ENCODE measurements around the gene SNRPB. TPM values are rescaled to one million over a fixed set of nuclear protein-coding genes. Genes with fewer than 3 reads are reported as not detected.

Gene SNRPB
- total RNA-seq, 1 experiment from 2014 or later, result 967 TPM

DNA sequence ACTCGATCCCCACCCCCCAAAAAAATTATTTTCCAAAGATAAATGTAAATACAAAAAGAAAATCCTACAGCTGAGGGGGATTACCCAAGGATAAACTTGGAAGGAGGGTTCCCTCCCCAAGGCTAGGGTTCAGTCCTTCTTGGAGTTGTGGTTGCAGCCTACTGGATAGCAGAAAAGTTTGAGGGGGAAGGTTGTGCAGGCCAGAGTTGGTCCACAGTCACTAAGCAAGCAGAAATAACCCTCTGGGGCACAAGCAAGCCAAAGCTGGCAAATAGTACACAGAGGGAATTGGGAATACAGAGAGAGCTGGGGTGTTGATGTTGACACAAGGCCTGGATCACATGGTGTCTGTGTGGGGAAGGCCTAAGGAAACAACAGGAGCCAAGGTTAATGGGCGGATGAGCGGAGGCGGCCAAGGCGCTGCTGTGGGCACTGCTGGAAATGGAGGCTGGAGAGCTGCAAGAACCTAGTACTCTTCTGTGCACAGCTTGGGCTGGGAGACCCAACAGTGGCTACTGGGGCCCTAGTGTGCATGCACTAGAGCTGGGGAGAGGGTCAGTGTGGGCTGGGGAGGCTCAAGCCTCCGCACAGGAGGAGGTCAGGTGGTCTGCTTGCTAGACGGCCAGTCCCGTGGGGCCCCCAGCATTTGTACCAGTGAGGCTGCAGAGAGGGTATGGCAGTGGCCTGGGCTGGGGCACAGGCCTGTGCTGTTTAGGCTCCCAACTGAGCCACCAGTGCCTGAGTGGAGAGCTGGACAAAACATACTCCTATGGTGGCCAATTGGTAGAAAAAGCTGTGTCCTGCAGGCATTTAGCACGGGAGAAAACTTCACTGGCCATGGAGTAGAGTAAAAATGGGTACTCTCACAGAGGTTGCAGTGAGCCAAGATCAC is 5.5 kb upstream of the SNRPB start:
- no peak for DNase-seq (ENCODE audit: low read depth)

DNA sequence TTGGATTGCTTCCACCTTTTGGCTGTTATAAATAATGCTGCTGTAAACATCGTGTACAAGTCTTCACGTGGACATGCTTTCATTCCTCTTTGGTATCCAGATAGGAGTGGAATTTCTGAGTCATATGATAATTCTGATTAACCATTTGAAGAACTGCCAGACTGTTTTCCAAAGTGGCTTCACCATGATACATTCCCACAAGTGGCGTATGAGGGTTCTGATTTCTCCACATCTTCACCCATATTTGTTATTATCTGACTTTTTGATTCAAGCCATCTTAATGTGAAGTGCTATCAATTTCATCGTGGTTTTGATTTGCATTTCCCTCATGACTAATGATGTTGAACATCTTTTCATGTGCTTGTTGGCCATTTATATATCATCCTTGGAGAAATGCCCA is 2.9 kb upstream of the SNRPB start:
- peak; percentile 20 for DNase-seq (ENCODE audit: low read depth)

DNA sequence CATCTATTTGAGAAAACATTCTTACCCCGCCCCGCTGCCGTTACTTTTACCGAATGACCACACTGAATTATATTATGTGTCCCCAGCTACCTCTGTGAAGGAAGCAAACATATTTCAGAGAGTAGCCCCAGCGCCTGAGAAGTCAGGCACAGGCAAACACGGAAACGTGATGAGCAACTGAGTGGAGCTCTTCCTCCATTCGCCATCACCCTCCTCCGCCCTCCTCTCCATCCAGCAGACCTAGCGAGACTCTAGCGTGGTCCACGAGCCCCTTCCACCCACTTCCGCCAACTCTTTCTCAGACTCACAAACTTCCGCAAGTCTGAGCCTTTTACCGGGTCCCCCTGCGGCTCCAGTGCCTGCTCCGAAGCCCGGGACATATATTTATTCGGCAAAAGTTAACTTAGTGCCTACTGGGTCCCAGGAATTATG is 582 bp downstream of the SNRPB start:
- peak; percentile 68 for DNase-seq (ENCODE audit: low read depth)

DNA sequence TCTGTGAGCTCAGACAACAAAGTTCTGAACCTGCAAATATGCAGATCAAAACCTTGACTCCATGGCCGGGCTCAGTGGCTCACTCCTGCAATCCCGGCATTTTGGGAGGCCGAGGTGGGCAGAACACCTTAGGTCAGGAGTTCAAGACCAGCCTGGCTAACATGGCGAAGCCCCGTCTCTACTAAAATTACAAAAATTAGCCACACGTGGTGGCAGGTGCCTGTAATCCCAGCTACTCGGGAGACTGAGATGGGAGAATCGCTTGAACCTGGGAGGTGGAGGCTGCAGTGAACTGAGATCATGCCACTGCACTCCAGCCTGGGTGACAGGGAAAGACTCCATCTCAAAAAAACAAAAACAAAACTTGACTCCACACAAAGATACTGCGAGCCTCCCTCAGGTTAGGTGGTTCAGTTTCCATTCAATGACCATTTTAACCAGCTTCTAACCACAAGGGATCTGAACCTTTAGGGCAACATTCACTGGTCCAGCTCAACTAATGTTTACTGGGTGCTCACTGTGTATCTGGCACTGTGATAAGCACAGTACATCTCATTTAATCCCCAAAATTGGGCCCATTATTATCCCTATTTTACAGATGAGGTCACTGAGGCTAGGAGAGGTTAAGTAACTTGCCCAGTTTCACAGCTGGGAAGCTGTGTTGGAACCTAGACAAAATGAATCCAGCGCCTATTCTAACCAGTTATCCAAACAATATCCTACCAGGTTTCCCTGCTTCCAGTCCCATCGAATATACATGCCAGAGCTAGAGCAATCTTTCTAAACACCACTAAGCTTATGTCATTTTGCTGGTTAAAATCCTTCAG is 1.8 kb downstream of the SNRPB start:
- no peak for DNase-seq (ENCODE audit: low read depth)

DNA sequence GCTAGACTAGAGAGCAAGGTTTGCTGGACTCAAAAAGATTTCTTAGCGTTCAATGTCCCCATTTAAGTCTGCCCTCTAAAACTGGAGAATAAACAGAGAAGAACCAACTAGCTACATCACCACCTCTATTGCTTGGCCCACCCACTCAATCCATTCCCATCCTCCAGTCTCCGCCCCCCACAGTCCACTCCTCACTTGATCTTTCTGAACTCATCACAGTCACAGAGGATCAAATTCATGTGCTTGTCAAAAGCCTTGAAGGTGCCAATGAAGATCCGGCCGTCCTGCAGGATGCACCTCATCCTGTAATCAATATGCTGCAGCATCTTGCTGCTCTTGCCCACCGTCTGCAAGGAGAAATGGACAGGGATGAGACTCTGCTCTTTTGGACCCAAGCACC is 3.2 kb downstream of the SNRPB start:
- DNase-seq (ENCODE audit: low read depth), result no peak

DNA sequence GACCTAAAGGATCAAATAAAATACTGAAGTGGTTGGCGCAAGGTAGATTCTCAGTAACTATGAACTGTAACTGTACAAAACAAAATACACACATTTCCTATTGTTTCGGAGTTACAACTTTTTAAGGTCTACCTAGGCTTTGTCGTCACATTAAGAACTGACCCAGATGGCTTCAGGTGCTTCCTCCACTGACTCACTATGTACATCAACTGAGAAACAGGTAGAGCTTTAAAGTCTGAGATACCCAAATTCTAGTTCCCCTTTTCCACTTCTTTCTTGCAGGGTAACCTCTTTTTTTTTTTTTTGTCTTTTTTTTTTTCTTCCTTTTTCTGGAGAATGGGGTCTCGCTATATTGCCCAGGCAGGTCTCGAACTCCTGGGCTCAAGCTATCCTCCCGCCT is 5.5 kb downstream of the SNRPB start:
- DNase-seq (ENCODE audit: low read depth), result no peak

DNA sequence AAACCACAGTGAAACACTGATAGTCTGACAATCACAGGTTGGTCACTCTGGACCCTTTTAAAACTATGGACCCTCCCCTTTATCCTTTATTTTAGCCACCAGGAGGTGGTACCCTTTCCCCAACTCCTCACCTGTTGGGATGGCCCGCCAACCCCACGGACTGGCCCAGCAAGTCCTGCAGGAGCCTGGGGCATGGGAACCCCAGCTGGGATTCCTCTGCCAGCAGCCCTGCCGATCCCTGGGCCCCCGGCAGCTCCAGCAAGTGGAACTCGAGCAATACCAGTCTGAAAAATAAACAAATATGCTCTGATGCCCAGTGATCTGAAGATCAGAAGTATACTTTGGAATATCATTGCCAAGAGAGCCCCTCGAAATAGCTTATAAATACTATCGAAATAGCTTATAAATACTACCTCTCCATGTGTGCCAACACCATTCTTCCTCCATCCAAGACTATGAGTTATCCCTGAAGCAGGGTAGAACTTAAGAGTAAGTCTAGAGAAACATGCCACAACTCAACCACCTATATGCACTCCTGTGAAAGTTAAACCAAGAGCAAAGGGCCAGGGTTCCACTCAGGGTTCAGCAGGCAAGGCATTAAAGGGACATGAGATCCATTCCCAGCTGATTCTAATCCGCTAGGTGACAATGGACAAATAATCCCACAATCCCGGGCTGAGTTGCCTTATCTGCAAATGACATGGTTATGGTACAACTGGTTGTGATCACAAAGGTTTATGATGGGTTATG is 6.8 kb downstream of the SNRPB start:
- no peak for DNase-seq (ENCODE audit: low read depth)

DNA sequence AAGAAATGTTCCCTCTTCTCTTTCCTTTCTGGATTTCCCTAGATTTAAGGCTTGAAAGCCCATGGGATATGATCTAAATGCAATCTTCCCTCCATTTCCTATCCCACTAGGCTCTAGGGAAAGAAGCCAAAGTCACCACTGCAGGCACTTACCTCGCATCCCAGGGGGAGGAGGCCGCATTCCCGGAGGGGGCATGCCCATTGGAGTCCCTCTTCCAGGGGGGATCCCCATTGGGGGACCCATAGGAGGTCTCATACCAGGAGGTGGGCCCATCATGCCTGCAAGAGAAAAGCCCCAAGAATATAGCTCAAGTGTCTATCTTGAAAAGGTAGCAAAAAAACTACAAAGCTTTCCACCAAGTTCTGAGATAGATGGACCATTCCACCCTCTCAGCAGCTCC is 8.1 kb downstream of the SNRPB start:
- no peak for DNase-seq (ENCODE audit: low read depth)

DNA sequence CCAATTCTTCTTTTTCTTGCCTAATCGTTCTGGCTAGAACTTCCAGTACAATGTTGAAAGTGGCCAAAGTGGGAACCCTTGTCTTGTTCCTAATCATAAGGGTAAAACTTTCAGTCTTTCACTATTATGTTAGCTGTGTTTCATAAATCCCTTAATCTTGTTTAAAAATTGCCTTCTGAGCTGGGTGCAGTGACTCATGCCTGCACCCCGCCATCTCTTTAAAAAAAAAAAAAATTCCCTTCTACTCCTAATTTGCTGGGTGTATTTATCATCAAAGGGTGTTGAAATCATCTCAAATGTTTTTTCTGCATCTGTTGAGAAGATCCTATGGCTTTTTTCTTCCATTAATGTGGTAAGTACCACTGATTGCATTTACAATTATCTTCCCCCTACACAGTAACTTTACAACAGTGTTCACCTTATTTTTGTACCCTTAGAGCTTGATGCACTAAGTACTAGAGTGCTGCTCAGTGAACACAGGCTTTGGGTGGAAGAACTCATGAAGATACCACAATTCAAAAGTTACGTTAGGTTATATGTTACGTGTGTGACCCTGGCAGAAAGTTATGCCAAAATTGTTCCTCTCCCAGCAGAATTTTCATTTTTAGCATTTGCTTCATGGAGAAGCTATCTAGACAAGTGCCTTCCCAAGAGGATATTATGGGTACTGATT is 9.7 kb downstream of the SNRPB start:
- DNase-seq (ENCODE audit: low read depth), result no peak

DNA sequence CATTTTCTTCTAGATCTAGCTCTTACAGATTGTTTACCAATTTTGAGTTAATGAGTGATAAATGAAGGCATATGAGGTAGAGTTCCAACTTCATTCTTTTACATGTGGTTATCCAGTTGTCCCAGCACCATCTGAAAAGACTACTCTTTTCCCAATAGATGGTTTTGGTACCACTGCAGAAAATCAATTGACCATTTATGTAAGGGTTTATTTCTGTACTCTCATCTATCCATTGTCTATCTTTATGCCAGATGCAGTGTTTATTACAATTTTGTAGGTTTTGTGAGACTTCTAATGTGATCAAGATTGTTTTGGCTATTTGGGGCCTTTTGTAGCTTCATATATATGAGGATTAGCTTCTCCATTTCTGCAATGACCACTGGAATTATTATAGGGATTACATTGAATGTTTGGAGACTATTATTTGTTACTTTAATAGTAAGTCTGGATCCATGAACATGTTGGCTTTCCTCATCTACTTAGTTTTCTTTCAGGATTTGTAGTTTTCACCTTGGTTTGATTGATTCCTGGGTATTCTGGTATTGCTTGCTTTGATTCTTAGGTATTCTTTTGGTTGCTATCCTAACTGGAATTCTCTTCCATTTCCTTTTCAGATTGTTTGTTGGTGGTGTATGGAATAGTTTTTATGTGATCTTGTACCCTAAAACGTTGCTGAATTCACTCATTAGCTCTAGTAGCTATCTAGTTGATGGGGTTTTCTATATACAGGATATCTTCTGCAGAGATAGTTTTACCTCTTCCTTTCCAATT is 10.4 kb downstream of the SNRPB start:
- DNase-seq (ENCODE audit: low read depth), result no peak

DNA sequence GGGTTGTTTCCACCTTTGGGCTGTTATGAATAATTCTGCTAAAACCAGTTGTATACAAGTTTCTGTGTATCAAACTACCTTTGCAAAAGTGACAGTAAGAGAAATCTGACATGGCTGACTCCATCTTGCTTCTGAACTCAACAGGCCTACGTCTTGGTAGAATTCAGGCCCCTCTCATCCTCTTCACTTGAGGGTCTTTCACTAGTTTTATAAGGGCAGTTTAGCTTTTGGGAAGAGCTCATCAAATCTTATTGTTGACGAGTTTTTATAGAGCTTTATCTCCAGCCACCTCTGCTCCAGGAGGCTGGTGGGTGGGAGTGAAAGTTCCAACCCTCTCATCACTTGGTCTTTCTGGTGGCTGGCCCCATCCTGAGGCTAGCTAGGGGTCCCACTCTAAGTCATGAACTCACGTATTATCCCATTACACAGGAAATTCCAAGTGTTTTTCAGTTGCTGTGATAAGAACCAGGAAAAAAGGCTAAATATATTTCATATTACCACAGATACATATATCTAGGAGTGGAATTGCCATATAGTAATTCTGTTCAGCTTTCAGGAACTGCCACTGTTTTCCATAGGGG is 11.6 kb downstream of the SNRPB start:
- no peak for DNase-seq (ENCODE audit: low read depth)

DNA sequence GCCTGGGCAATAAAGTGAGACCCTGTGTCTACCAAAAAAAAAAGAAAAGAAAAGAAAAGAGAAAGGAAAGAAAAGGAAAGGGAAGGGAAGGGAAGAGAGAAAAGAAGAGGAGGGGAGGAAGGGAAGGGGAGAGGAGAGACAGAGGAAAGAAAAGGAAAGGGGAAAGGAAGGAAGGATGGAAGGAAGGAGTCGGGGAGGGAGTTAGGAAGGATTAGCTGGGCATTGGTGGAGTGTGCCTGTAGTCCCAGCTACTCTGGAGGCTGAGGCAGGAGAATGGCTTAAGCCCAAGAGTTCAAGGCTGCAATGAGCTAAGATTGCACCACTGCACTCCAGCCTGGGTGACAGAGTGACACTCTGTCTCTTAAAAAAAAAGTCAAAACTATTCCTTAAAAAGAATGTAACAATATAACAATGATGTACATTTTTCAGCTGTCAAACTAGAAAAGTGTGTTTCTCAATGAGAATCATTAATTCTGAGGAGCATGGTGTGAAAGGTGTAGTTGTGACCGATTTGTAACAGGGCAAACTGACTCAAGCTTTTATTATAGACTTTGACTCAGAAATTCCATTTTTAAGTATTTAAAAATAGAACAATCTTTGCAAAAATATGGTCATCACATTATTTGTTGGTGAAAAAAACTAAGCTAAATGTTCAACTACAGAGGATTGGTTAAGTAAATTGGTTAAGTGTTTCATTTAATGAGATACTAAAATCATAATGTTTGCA is 14.7 kb downstream of the SNRPB start:
- DNase-seq (ENCODE audit: low read depth), result no peak

DNA sequence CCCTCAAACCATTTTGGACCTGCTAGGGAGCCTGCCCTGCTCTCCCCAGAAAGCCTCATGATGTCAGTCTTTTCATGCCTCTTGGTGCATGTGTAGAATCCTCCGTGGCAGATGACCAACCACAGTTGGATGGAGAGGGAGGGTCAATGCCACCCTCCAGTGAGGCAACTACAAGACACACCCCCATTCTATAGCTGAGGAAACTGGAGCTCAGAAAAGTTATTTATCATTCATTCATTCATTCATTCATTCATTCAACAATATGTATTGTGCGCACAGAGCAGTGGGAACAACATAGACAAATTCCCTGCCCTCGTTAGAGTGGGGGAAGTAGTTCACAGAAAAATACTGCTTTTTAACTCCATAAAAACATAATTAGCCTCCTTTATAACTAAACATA is 16.8 kb downstream of the SNRPB start:
- no peak for DNase-seq (ENCODE audit: low read depth)

DNA sequence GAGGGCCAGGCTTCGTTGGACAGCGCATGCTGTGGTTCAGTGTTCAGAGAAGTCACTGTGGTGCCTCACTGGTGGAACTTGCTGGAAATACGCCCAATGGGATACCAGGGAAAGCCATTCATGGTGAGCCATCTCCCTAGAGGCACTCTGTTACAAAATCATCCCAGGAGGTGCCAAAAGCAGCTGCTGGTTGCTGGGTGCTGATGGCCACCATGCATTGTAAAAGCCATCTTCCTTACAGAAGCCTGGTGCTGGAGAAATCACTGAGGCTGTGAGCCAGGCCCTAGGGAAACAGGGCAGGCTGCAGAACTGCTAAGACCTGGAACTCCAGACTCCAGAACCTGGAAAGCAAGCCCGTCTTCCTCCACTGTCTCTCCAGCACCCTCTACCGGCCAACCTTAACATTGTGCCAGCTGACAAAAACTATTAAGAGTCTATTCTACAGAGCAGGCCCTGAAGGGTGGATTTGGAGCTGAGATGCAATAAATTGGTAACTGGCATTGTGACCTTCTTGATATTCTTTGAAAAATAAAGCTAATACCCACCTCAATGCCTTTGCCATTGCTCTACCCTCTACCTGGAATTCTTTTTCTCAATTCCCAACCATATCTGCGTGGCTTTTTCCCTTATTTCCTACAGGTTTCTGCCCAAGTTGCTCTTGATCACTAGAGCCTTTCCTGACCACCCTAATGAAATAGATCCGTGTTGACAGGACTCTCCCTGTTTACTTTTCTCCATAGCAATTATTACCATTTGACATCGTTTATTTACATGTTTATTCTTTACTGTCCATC is 18.5 kb downstream of the SNRPB start:
- peak; percentile 70 for DNase-seq (ENCODE audit: low read depth)

DNA sequence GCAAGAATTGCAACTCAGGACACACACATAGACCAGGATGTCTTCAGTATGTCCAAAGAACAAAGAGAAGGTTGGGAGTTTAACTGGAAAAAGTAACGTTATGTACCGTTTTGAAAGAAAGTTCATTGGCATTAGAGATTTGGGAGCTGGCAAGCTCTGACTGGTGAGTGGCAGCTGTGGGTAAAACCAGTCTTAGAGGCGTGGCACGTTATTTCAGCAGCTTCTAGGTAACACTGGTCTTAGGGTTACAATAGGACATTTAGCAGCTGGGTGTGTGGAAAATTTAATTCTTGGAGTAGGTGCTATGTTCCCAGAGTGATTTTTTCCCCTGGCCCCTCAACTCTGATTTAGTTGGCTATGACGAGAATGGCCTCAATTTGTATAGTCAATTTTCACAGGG is 19.2 kb downstream of the SNRPB start:
- no peak for DNase-seq (ENCODE audit: low read depth)

DNA sequence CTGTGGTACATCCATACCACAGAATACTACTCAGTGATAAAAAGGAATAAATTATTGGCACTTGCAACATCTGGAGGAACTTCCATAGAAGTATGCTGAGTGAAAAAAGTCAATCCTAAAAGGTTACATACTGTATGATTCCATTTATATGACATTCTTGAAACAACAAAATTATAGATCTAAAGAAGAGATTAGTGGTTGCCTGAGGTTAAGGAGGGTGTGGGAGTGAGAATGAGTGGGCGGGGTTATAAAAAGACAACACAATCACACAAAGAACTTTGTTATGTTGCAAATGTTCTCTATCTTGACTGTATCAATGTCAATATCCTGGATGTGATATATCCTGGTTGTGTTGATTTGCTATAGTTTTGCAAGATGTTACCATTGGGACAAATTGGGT is 21.2 kb downstream of the SNRPB start:
- no peak for DNase-seq (ENCODE audit: low read depth)

DNA sequence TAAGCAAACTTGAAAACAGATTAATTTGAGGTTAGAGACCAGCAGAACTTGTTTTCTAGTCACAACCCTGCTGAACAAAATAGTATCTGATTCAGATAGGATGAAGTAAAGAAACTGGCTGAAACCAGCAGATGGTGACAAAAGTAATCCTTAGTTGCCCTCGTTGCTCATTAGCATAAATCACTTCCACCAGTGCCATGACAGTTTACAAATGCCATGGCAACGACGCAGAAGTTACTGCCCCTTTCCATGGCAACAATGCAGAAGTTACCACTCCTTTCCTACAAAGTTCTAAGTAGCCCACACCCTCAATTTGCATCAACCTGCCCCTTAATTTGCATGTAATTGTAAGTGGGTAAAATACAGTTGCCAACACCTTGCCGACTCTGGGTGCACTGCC is 23.7 kb downstream of the SNRPB start:
- no peak for DNase-seq (ENCODE audit: low read depth)

DNA sequence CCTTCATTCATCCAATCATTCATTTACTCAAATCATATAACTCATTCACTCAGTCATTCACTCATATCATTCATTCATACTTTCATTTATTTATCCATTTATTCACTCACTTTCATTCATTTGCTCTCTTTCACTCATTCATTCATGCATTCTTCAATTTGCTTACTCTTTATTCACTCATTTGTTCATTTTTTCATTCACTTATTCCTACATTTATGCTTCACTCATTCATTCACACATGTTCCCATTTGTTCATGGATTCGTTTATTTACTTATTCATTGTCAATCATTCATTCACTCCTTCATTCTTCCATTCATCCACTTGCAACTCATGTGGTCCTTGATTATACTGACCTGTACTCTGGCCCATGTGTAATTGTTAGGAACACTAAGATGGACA is 39.4 kb downstream of the SNRPB start:
- DNase-seq (ENCODE audit: low read depth), result no peak

DNA sequence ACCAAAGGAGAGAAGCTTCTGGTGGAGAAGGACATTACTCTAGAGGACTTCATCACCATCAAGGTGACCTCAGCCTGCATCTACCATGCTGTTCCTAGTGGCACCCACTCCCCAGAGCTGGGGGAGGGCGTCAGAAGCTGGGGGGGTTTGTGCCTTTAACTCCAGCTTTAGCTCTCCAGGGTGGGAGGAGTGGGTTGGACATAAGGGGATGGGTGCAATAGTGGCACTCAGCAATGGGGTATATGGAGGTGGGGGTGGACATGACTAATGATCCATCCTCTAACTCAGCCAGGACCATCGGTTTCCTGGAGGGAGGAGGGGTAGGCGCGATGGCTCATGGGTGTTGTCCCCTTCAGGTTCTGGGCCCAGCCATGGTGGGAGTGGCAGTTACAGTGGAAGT is 40.1 kb downstream of the SNRPB start:
- no peak for DNase-seq (ENCODE audit: low read depth)
